ENCODE measurements around the gene GMIP. TPM values are rescaled to one million over a fixed set of nuclear protein-coding genes. Genes with fewer than 3 reads are reported as not detected.

Gene GMIP
- total and polyA plus RNA-seq, 12 donors: 1.4 to 11.8 (median 2.4) TPM

GRCh38 chr19:19618219-19619051 is 25.0 kb downstream of the GMIP start, which contains the start of gene PBX4:
Gene PBX4, minus strand, starts transcription at chr19:19618687. Its CDS starts 58 bp downstream, at chr19:19618629.
- peak within 1 kb of the TSS in 8 of 10 donors; percentile 17 to 50 (median 34) for H3K4me3 ChIP-seq
- peak; percentile 91 to 98 (median 96) for ATAC-seq
- peaks cover 0 to 11% (median 0%) of the 10 kb centered on the region in 9 donors for H3K4me1 ChIP-seq
- peaks cover 4 to 49% (median 38%) of the 10 kb centered on the region in 7 donors for H3K27me3 ChIP-seq
- no peaks in the 10 kb centered on the region for H3K9me3 ChIP-seq
- TF ChIP-seq, protein P1, sequence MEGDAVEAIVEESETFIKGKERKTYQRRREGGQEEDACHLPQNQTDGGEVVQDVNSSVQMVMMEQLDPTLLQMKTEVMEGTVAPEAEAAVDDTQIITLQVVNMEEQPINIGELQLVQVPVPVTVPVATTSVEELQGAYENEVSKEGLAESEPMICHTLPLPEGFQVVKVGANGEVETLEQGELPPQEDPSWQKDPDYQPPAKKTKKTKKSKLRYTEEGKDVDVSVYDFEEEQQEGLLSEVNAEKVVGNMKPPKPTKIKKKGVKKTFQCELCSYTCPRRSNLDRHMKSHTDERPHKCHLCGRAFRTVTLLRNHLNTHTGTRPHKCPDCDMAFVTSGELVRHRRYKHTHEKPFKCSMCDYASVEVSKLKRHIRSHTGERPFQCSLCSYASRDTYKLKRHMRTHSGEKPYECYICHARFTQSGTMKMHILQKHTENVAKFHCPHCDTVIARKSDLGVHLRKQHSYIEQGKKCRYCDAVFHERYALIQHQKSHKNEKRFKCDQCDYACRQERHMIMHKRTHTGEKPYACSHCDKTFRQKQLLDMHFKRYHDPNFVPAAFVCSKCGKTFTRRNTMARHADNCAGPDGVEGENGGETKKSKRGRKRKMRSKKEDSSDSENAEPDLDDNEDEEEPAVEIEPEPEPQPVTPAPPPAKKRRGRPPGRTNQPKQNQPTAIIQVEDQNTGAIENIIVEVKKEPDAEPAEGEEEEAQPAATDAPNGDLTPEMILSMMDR (IDR thresholded peaks at IDR 0.05): no peak
- DNase-seq: peak; percentile 86 to 89
- 4 to 5% methylated on average over 79 to 80 of the region's 80 CpGs for WGBS, 2 donors
- H3K27ac ChIP-seq: peak within 1 kb of the TSS in 1 of 10 donors; percentile 66
- no peaks in the 10 kb centered on the region for H3K36me3 ChIP-seq
- intact Hi-C loops (cut with DNase I): no loop called here

DNA sequence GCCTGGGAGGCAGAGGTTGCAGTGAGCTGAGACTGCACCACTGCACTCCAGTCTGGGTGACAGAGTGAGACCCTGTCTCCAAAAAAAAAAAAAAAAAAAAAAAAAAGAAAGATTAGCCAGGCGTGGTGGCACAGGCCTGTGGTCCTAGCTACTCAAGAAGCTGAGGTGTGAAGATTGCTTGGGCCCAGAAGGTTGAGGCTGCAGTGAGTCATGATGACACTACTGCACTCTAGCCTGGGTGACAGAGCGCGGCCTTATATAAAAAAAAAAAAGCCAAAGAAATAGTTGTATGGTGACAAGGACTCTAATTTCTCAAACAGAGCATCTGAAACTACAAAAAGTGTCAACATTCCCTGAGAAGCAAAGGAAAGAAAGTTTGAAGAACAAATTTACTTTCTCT is 28.4 kb downstream of the GMIP start:
- no peaks in the 10 kb centered on the region for H3K36me3 ChIP-seq
- no peak for ATAC-seq
- no peaks in the 10 kb centered on the region for H3K9me3 ChIP-seq
- no peak overlapping the region for H3K4me3 ChIP-seq
- intact Hi-C loops (cut with DNase I): no loop called here
- peaks cover 4 to 52% (median 40%) of the 10 kb centered on the region in 7 donors for H3K27me3 ChIP-seq
- DNase-seq: no peak
- no peak overlapping the region for H3K27ac ChIP-seq
- WGBS, 2 donors: 91 to 96% methylated on average over 3 of the region's 3 CpGs
- H3K4me1 ChIP-seq: peaks cover 0 to 11% (median 0%) of the 10 kb centered on the region in 9 donors
- TF ChIP-seq, protein P1 (IDR thresholded peaks at IDR 0.05): no peak

- peaks cover 4 to 53% (median 37%) of the 10 kb centered on the region in 7 donors for H3K27me3 ChIP-seq
- ATAC-seq: no peak
- WGBS, 2 donors: 78 to 84% methylated on average over 4 of the region's 4 CpGs
Measured at GRCh38 chr19:19613506-19613905, 30.0 kb downstream of the GMIP start.

More at GRCh38 chr19:19613506-19613905, 30.0 kb downstream of the GMIP start:
- DNase-seq: no peak
- no peaks in the 10 kb centered on the region for H3K9me3 ChIP-seq
- H3K4me1 ChIP-seq: peaks cover 0 to 4% (median 0%) of the 10 kb centered on the region in 9 donors
- no peaks in the 10 kb centered on the region for H3K36me3 ChIP-seq
- no peak overlapping the region for H3K4me3 ChIP-seq
- intact Hi-C loops (cut with DNase I): no loop called here
- TF ChIP-seq, protein P1 (IDR thresholded peaks at IDR 0.05): no peak
- no peak overlapping the region for H3K27ac ChIP-seq
